Measurements from ENCODE around the gene NFATC4.

DNA sequence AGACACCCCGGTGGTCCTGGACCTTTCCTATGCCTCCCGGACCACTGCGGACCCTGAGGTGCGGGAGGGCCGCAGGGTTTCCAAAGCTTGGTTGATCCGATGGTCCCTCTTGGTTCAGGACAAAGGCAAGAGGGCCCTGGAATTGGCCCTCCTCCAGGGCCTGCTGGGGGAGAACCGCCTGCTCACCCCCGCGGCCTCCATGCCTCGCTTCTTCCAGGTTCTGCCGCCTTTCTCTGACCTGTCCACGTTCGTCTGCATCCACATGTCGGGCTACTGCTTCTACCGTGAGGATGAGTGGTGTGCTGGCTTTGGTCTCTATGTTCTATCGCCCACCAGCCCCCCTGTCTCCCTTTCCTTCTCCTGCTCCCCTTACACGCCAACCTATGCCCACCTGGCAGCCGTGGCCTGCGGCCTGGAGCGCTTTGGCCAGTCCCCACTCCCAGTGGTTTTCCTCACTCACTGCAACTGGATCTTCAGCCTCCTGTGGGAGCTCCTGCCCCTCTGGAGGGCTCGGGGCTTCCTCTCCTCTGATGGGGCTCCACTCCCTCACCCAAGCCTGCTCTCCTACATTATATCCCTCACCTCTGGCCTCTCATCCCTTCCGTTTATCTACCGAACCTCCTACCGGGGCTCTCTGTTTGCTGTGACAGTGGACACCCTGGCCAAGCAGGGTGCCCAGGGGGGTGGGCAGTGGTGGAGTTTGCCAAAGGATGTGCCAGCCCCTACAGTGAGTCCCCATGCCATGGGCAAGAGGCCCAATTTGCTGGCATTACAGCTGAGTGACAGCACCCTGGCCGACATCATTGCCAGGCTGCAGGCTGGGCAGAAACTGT, 47.7 kb downstream of the NFATC4 start:
- TF ChIP-seq CTCF (IDR thresholded peaks at IDR 0.05) (no peak), EZH2 (IDR thresholded peaks at IDR 0.05; ENCODE audit: borderline replicate concordance, insufficient read depth, low read depth, low read length, poor library complexity, severe bottlenecking) (no peak)

Measured in B cell (primary cell).